NOMO-1 treated with dmso at 0.1 percent for 144 hours (cell line): ENCODE measurements around the gene MAPK11.

ENCODE experiments used
- DNase-seq: peaks from one replicate; lab custom pipeline; 2025; ENCODE audit not compliant: unreplicated experiment; lab: John Stamatoyannopoulos, UW

Gene MAPK11

DNA sequence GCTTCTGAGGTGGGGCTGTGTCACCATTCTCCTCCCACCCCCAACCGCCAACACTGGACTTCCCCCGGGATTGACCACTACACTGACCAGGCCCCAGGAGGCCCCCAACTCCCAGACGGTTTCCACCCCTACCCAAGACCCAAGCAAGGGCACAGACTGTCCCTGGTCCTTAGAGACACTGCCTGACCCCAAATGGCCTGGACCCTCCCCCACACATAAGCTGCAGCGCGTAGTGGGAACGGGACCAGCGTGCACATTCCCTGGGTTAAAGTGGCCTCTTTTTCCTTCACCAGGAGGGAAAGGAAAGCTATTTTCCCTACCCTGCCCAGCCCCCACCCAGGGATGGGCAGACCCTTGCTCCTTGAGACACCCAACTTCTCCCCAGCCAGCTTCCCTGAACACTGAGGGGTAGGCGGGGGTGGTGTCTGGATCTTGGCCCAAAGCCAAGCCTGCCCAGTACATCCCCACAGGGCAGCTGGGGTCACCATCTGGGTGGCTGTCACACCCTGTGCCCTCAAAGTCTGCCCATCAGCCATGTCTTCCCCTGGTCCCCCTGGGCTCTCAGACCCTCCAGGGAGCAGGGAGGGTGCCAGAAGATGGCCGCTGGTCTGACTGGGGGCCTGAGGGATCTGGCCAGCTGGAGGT lies 7.1 kb downstream of the MAPK11 start:
- no peak for DNase-seq

DNA sequence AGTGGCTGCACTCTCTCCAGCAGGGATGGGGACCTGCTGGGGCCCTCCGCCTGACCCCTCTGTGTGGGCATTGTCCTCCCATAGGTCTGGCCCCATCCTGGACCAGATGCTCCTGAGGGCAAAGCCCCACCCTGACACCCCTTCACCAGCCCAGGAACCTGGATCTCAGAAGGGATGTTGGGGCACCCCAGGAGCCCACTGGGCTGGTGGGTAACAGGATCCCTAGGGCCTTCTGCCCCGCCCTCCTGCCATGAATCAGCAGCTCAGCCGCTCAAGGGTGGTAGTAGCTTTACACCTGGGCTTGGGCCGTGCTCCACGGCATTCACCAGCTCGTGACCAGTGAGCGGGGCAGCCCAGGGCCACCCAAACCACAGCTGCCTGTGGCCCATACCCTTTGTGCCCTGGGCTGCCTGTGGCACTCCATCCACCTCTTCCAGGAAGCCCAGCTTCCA lies 7.7 kb downstream of the MAPK11 start:
- DNase-seq, result no peak

DNA sequence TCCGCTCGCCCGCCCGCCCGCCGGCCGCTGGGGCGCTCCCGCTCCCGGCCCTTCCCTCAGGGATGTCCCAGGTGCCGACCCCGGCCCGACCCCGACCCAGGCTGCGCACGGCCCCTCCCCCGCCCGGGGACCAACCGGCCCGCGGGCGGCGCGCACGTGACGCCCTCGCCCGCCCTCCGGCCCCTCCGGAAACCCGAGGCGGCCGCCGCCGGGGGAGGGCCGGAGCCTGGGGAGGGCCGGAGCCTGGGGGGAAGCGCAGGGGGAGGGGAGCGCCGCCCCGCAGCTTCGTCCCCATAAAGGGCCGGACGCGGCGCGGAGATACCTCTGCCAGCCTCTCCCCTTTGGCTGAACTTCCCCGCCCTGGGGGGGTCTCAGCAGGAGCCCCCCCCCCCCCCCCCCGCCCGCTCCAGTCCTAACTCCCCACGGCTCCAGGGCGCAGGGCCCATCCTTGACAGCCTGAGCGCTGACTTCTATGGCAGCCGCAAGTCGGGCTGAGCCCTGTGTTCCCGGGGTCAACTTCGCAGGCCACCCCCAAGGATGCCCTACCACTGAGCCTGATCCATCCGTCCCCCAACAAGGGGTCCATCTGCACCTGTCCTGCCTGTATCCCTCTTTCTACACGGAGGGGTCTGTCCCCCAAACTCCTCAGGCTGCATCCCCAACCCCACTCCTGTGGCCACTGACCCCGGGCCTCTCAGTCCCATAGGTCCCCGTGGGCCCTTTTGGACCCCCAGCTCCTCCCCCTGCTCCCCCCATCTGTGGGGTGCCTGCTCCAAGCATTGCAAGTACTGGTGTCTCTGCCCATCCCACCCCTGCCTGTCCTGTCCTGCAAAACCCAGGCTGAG lies 8.3 kb downstream of the MAPK11 start, which contains the start of gene MAPK12:
MAPK12 (minus strand) TSS at position 69 of the 845 bp plus-strand sequence. CDS start 174 bp downstream, outside the sequence.
- no peak for DNase-seq

DNA sequence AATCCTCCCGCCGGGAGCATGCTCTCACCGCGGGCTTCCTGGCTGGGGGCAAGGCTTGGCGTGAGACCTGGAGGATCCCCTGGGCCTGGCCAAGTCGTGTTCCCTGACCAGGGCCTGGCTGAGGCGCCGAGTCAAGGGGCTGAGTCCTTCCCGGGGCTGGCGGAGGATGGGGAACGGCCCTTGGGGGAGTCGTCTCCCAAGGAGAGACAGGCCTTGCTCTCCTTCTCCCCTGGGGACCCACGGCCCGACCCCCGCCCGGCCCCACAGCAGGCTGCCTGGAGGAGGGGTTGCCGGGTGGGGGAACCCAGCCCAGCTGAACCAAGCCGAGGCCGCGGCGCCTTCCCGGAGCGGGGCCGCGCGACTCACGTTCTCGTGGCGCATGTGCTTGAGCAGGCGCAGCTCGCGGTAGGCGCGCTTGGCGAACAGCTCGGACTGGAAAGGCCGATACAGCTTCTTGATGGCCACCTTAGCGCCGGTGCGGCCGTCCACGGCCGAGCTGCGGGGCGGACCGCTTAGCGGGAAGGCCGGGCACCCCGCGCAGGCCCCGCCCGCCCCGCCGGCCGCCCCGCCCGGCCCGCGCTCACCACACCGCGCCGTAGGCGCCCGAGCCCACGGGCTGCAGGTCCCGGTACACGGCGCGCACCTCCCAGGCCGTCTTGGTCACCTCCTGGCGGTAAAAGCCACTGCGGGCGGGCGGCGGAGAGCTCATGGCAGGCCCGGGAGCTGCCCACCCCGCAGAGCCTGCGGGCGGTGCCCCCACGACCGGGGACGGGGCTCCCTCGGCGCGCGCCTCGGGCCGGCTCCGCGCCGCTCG lies 9.2 kb downstream of the MAPK11 start:
- DNase-seq, result no peak

DNA sequence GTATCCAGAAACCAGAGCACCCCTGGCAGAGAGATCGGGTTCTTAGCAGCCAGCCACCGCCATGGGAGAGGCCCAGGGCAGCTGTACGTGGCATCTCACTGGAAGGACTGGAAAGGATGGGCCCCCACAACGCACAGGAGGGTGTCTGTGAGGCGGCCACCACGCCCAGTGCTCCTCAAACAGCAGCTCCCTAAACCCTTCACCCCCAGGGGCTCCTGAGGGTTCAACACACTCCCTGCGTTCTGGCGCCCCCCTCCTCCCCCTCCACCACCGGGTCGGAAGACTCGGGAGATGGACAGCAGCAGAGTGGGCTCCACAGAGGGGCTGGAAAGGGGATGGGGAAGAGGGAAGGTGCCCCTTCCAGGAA lies 9.8 kb downstream of the MAPK11 start:
- DNase-seq, result no peak

DNA sequence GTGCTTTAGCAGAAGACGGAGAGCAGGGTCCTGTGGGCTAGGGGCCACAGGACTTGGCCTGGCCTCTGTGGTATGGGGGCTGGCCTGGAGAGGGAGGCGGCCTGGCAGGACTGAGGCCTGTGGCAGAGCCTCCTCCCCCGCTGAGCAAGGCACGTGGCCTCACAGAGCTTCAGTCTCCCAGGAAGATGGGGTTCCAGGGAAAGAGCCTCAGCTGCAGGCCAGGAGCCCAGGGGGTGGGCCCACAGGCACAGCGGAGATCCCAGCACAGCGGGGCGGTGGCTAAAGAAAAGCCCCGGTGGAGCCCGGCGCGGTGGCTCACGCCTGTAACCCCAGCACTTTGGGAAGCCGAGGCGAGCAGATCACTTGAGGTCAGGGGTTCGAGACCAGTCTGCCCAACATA lies 10.9 kb downstream of the MAPK11 start:
- no peak for DNase-seq

DNA sequence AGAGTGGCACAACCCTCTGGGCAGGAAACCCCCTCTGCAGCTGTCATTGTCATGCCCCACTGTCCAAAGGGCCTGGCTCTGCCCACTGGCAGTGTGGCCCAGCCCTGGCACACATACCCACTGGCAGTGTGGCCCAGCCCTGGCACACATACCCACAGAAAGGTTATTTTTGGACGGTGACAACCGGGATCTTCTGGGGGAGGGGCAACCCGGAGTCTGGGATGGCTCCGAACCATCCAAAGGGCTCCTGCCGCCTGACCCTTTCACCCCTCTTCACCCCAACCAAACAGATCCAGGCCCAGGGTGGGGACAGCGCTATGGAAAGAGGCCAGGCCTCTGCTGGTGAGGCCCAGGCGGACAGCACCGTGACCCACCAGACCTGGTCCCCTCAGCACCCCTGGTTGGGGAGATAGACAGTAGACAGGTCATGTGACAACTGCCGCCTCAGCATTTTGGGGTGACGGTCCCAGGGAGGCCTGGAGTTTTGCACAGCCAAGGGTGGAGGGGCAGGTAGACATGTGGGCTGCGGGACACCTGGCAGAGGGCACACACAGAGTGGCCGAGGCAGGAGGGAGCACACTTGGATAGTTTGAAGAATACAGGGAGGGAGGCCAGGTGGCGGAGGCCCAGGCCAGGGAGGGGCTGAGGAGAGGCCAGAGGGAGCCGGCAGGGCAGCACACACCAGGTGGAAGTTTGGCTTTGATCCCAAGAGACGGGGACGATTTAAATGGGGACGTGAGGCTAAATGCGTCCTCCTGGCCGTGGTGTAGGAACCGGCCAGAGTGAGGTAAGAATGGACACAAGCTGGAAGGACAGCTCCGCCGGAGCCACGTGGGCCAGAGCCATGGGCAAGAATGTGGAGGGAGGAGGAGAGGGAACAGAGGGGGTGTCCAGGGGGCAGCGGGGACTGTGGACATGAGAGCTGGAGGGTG lies 11.6 kb downstream of the MAPK11 start:
- DNase-seq, result no peak

DNA sequence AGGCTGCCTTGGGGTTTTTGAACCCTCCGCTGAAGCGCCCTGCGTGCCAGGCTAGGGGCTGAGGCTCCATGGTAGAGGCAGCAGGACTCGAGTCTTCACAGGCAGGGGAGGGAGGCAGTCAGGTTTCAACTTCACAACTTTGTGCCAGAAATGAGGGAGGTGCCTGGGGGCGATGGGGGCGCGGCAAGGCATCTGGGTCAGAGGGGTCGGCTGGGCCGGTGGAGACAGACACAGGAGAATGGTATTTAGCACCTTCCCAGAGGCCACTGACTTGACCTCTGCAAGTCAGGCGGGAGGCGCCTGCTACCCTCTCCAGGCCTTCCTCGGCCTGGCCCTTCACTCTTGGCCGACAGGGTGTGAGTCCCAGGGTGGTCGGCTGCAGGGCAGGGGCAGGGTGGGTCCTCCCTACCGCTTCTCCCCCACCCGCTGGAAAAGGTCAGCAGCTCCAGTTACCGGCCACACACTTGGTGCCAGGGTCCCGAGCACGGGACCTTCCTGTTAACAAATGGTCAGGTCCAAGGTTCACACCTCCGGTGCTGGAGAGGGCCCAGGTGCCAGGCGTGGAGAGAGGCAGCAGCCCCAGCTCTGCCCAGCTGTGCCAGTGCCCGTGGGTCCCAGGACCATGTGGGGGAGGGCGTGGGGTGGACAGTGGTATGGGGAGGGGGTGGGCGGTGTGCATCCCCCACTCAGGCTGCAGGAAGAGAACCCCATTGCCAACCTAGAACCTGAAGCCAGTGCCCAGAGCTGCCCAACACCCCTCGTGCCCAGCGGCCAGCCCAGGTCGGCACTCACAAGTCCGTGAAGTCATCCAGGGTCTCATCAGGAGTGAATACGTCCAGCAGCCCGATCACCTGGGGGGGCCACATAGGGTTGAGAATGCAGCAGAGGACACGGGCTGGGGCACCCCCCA lies 12.5 kb downstream of the MAPK11 start:
- no peak for DNase-seq

DNA sequence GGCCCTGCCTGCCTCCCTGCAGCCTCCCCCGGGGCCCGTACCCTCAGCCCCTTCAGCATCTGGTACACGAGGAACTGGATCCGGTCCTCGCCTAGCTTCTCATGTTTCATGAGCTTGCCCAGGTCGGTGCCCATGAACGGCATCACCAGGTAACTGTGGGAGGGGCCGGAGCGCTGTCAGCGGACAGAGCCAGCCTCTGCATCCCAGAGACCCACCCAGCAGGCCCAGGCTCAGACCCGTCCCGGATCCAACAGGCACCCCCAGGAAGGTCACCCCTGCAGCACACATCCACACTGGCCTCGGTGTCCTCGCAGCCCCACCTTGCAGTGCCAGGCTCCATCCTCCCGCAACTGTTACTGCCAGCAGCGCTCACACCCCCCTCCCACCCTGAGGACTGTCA lies 13.1 kb downstream of the MAPK11 start:
- DNase-seq, result no peak

DNA sequence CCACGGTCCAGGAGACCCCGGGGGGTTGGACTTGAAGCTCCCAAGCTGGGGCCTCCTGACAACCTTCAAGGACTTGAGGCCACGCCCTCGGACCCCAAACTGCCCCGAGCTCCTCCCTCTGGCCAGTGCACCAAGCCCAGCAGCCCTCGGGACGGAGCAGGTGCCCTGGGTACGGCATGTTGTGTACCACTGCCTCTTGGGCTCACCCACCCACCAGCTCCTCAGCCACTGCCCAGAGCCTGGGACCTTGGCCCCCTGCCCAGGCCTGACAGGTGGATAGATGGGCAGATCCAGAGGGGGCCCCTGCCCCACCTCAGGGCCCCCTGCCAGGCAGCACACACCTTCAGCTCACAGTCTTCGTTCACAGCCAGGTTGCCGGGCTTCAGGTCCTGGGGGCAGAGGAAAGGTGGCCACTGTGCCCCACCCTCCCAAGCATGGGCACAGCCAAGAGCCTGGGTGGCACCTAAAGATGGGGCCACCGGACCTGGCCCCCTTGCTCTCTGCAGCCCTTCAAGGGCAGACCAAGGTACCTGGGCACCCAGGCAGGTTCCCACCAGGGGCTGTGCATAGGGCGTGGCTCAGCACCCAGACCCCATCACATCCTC lies 13.8 kb downstream of the MAPK11 start:
- no peak for DNase-seq

DNA sequence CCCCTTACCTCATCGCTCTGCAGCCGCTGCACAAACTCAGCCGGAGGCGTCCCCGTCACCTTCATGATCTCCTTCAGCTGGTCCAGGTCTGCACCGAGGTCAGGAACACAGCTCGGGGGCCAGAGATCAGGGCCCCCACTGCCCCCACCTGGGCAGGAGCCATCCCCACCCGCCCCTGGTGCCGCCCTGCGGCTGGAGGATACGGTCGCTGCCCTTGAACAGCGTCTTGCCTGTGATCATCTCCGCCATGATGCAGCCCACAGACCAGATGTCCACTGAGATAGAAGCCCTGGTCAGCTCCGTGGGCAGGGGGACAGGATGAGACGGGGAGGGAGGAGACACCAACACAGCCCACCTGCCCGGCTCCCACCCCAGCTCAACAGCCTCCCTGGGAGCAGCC lies 14.6 kb downstream of the MAPK11 start:
- DNase-seq, result no peak

DNA sequence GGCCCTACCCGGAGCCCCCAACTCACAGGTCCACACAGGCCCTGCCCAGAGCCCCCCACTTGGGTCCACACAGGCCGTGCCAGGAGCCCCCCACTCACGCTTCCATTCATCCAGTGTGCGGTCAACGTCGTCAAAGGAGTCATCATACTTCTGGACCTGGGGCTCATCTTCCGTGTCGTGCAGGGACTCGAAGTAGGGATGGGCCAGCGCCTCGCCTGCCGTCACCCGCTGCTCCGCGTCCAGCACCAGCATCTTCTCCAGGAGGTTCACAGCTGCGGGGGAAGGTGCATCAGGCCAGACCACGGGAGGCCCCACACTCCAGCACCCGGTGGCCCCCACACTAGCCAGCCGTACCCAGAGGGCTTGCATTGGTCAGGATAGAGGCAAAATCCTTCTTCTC lies 15.1 kb downstream of the MAPK11 start:
- no peak for DNase-seq

DNA sequence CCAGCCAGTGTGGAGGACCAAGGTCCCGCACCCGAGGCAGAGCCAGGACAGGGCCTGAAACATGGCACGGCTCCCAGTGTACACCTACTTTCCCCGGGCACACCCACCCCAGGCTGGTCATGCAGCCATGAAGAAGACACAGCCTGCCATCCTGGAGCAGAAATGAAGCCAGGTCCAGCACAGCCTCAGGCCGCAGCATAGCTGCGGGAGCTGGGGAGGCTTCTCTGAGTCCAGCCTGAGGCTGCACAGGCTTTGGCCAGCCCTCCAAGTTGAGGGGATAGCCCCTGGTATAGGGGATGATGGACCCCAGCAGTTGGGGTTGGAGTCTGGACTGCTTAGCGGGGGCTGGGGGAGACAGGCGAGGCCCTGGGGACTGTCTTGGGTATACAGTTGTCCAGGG lies 16.2 kb downstream of the MAPK11 start:
- DNase-seq, result no peak

DNA sequence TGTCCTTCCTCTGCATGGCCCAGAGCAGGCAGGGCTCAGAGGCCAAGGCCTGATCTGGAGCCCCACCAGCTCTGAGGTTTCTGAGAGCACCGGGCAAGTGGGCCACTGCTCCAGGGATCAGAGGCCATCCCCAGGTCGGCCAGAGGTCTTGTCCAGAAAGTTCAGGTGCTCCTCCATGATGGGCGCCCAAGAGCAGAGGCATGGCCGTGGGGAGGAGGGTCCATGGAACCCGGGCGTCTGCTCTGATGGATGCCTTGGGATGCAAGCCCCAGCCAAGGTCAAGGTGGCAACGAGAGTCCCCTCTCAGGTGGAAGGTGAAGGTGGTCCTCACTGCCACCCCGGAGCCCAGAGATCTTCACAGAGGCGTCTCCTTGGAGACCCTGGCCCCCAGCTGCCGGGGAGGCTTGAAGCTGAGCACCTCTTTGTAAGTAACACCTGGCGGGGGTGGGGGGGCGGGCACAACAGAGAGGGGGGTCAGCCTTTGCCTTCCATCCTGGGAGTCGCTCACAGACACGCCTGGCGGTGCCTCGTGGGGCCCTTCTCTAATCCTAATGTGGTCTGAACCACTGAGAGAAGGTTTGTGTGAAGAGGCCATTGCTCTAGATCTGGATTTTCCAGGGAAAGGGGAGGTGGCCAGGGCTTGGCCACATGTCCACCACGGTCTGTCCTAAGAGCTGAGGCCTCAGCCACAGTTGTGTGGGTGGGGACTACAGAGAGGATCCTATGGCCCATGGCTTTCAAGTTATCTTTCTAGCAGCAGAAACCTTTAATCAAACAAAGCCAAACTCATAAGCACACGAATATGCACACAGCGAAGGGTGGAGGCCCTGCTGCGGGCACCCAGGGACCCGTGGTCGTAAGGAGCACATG lies 16.9 kb downstream of the MAPK11 start:
- no peak for DNase-seq

DNA sequence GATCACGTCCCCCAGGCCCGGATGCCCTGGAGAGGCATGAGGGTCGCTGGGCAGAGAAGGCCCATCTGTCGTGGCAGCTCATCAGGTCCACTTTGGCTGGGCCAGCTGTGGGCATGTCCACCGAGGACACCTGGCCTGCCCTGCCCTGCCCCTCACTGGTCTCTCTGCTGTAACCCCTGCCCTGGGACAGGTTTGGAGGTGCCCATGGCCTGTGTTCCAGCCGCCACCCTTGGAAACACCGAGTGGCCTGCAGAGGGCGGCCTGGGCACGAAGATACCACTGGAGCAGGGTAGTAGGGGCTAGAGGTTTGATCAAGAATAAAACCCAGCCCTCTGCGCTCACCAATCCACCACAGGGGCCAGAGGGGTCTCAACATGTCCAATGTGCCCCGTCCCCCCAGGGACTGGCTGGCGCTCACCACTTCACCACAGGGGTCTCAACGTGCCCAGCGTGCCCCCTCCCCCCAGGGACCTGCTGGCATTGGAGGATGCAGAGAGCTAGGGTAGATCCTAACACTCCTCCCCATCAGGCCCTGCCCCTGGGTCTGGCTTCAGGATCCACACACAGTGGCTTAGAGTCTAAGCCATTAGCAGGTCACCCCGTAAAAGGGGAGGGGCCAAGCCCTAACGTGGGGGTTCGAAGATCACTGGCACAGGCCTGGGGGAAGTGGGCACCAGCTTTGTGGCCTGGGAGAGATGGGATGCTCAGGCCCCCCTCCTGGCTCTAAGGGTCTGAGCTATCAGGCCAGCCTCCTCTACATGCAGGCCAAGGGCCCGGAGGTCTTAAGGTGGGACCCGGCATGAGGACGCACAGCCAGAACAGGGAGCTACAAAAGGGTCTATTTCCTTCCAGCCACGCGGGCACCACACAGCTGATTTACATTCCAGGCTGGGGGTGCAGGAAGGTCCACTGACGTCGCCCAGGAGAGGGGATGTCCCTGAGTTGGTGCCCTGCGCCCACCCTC lies 17.8 kb downstream of the MAPK11 start:
- DNase-seq, result peak; percentile 32

DNA sequence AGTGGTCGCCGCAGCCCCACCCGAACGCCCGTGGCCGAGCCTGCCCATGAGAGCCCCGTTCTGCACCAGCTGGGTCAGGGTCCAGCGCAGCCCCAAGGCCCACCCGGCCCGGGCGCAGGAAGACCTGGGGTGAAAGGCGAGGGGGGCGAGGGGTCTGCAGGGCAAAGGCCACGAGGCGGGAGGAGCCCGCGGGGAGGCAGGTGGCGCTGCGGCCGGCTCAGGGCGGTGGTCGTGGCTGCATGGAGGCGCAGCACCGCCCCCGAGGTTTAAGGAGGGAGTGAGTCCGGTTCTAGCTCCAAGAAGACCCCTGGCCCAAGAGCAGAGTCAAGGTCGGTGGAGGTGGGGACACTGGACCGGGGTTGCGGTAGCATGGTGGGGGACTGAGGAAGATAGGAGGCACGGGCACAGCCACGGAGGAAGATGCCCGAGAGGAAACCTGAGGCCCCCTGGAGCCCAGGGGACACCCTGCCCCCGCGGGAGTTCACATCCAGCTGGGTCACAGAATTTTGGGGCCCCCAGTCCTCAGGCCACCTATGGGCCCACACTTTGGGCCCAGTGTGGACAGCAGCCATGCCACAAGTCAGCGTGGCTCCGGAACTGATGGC lies 18.6 kb downstream of the MAPK11 start:
- DNase-seq, result no peak
